Kidney tubule cell (primary cell): ENCODE results near the gene ALG11.

ENCODE experiments used
- DNase-seq: peaks from one replicate; pipeline ENCODE4 v3.0.0-alpha.2; 2018; ENCODE audit warnings: low spot score

The ALG11 gene

GRCh38 chr13:51997186-51997585 is 15.0 kb upstream of the ALG11 start:
- no peak for DNase-seq

GRCh38 chr13:51997641-51998330 is 14.4 kb upstream of the ALG11 start:
- no peak for DNase-seq

- DNase-seq = no peak
Observed at GRCh38 chr13:51998723-51999509, 13.3 kb upstream of the ALG11 start.

- peak; percentile 65 for DNase-seq
Observed at GRCh38 chr13:51999510-51999911, 12.7 kb upstream of the ALG11 start.

GRCh38 chr13:51999921-52000320 is 12.3 kb upstream of the ALG11 start:
- DNase-seq = peak; percentile 46

- DNase-seq = peak; percentile 61
Observed at GRCh38 chr13:52001120-52001731, 11.0 kb upstream of the ALG11 start.

GRCh38 chr13:52002361-52002760 is 9.8 kb upstream of the ALG11 start:
- DNase-seq = no peak

- DNase-seq = no peak
Observed at GRCh38 chr13:52003541-52003940, 8.7 kb upstream of the ALG11 start.

GRCh38 chr13:52004511-52005170 is 7.6 kb upstream of the ALG11 start:
- DNase-seq = no peak

- DNase-seq = no peak
Observed at GRCh38 chr13:52005841-52006522, 6.2 kb upstream of the ALG11 start.

GRCh38 chr13:52006523-52007245 is 5.5 kb upstream of the ALG11 start:
- DNase-seq = no peak

GRCh38 chr13:52009946-52010345 is 2.3 kb upstream of the ALG11 start:
- no peak for DNase-seq

GRCh38 chr13:52010890-52011631 is 1.1 kb upstream of the ALG11 start, which contains the start of gene ATP7B:
ATP7B (minus strand) TSS chr13:52011450; CDS start chr13:52011337, 113 bp downstream.
- DNase-seq = peak; percentile 26

- DNase-seq = no peak
Observed at GRCh38 chr13:52012512-52012836, 276 bp downstream of the ALG11 start.

- no peak for DNase-seq
Observed at GRCh38 chr13:52016296-52016695, 4.1 kb downstream of the ALG11 start.

GRCh38 chr13:52020191-52020590 is 8.0 kb downstream of the ALG11 start:
- no peak for DNase-seq

GRCh38 chr13:52022356-52022755 is 10.2 kb downstream of the ALG11 start:
- DNase-seq = no peak

- no peak for DNase-seq
Observed at GRCh38 chr13:52024481-52024880, 12.3 kb downstream of the ALG11 start, which contains the start of gene UTP14C. UTP14C (plus strand) TSS chr13:52024691; CDS start chr13:52028805, 4,114 bp downstream.

- DNase-seq = no peak
Observed at GRCh38 chr13:52025475-52026245, 13.5 kb downstream of the ALG11 start.

GRCh38 chr13:52026246-52026626 is 14.0 kb downstream of the ALG11 start:
- DNase-seq = no peak
